ENCODE data around the gene PHF21B.

PHF21B gene

DNA sequence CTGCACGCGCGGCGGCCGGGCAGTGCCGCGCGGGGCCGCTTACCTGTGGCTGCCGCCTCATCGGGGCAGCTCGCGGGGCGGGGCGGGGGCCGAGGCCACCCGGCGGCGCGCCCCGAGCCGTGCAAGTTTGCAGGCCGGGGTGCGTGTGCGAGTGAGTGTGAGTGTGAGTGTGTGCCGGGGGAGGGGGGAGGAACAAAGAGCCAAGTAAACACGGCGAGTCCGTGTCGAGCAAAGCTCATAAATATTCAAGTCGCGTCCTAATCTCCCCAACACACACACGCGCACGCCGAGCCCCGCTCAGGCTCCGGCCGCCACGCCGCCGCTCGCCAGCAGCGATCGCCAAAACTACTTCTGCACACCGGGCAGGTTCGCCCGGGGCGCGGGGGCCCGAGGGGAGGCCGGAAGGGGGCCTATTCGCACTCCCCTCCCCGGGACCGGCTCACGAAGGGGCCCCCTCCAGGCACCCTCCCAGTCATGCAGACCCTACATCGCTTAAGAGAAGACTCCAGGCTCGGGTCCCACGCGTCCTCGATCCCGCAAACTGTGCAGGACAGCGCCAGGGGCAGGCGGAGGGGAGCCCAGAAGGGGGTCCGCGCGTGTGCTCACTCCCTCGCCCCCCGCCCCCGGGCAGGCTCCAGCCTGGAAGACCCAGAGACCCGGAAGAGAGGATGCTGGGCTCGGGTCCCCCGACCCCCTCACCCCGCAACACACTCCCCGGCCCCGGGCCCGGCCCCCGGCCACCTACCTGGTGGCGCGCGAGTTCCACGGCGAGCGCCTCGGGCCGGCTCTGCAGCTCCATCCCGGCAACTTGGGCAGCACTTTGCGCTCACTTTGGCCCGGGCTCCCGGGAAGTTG lies 827 bp downstream of the PHF21B start:
- TF ChIP-seq, protein P1, sequence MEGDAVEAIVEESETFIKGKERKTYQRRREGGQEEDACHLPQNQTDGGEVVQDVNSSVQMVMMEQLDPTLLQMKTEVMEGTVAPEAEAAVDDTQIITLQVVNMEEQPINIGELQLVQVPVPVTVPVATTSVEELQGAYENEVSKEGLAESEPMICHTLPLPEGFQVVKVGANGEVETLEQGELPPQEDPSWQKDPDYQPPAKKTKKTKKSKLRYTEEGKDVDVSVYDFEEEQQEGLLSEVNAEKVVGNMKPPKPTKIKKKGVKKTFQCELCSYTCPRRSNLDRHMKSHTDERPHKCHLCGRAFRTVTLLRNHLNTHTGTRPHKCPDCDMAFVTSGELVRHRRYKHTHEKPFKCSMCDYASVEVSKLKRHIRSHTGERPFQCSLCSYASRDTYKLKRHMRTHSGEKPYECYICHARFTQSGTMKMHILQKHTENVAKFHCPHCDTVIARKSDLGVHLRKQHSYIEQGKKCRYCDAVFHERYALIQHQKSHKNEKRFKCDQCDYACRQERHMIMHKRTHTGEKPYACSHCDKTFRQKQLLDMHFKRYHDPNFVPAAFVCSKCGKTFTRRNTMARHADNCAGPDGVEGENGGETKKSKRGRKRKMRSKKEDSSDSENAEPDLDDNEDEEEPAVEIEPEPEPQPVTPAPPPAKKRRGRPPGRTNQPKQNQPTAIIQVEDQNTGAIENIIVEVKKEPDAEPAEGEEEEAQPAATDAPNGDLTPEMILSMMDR (IDR thresholded peaks at IDR 0.05; ENCODE audit: unreplicated experiment in 3 of 3) = no peak
- H3K27me3 Mint-ChIP-seq (ENCODE audit: low read depth) = peaks cover 11% of the 10 kb centered on the region
- H3K4me3 Mint-ChIP-seq = peak overlapping the region; percentile 79 to 85 (median 84)
- H3K4me1 Mint-ChIP-seq = peaks cover 33% of the 10 kb centered on the region
- peak overlapping the region in 1 of 3 experiments; percentile 25 for H3K27ac Mint-ChIP-seq
- peaks cover 6% of the 10 kb centered on the region for H3K36me3 Mint-ChIP-seq (ENCODE audit: low read depth)
- no peaks in the 10 kb centered on the region for H3K9me3 Mint-ChIP-seq

DNA sequence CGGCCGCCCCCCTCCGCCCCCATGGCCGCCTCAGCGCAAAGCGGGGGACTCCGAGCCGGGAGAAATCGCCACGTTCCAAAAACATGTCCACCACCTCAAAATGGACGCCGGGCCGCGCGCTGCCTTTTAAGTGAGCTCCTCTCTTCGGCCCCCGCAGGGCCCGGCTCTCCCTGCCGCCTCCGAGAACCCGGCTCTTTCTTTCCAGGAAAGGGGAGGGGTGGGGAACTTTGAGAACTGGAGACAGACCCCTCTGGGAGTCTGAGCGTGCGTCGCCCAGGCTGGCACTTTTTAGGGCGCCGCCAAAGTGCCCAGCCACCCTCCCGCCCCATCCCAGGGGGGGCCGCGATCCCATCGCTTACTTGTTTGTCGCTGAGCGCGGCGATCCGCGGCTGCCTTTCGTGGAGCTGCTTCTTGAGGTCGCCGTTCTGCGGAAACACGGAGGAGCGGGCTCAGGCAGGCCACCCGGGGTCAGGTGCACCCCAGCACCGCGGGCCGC lies 1.6 kb downstream of the PHF21B start:
- peaks cover 11% of the 10 kb centered on the region for H3K27me3 Mint-ChIP-seq (ENCODE audit: low read depth)
- TF ChIP-seq, protein P1 (IDR thresholded peaks at IDR 0.05; ENCODE audit: unreplicated experiment in 3 of 3) = no peak
- peak overlapping the region; percentile 77 to 79 (median 78) for H3K4me3 Mint-ChIP-seq
- no peaks in the 10 kb centered on the region for H3K9me3 Mint-ChIP-seq
- no peak overlapping the region for H3K27ac Mint-ChIP-seq
- H3K36me3 Mint-ChIP-seq (ENCODE audit: low read depth) = peaks cover 8% of the 10 kb centered on the region
- H3K4me1 Mint-ChIP-seq = peaks cover 33% of the 10 kb centered on the region

DNA sequence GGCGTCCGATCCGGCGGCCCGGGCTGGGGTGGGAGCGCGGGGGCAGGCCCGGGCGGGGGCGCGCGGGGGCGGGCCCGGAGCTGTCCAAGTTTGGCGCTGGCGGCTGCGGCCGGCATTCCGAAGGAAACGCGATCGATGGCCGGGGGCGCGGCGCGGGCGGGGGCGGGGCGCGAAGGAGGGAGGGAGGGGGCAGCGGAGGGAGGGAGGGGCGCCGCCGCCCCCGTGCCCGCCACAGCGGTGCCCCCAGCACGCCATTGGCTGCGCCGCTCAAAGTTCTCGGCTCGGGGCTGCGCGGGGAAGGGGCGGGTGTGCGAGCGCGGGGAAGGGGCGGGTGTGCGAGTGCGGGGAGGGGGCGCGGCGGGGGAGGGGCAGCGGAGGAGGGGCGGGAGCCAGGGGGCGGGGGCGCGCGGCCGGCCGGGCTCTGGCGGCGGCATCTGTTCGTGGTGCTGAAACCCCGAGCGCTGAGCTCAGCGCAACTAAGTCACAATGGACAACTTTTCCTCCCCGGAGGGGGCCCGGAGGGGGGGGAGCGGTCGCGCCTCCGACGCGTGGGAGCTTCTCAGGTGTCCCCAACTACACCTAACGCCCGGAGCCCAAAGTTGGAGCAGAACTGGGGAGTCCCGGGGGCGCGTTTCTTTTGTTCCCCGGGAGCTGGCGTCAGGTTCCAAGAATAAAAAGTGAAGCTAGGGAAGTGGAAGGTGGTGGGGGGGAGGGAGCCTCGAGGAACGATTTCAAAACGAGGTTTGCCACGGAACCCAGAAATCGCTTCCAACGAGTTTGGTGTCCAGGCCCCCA lies 2.2 kb downstream of the PHF21B start:
- peaks cover 33% of the 10 kb centered on the region for H3K4me1 Mint-ChIP-seq

DNA sequence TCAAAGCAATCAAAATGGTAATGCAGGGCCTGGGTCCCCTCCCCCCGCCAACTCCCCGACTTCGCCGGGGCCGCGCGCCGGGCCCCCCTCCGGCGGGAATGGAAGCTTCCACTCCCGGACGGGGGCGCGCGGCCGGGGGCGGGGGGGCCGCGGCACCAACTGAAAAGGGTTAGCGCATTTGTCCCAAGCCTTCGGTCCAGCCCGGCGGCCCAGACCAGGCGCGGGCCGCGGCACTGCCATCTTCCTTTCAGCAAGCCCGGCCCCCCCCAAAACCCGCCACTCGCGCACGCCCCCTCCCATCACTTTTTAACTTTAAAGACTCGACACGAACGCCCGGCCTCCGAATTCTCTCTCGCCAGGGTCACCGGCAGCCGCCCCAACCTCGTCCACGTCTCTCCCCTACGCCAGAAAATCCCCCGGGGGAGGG lies 2.8 kb downstream of the PHF21B start:
- H3K36me3 Mint-ChIP-seq (ENCODE audit: low read depth) = peaks cover 18% of the 10 kb centered on the region

More for the DNA sequence above, 2.2 kb downstream of the PHF21B start:
- Mint-ChIP-seq H3K27ac (peak overlapping the region in 1 of 3 experiments; percentile 98), H3K36me3 (ENCODE audit: low read depth) (peaks cover 15% of the 10 kb centered on the region), H3K9me3 (no peaks in the 10 kb centered on the region), H3K4me3 (peak overlapping the region; percentile 84 to 95 (median 87)), H3K27me3 (ENCODE audit: low read depth) (peaks cover 7% of the 10 kb centered on the region)
- TF ChIP-seq, protein P1 (IDR thresholded peaks at IDR 0.05; ENCODE audit: unreplicated experiment in 3 of 3) = no peak

DNA sequence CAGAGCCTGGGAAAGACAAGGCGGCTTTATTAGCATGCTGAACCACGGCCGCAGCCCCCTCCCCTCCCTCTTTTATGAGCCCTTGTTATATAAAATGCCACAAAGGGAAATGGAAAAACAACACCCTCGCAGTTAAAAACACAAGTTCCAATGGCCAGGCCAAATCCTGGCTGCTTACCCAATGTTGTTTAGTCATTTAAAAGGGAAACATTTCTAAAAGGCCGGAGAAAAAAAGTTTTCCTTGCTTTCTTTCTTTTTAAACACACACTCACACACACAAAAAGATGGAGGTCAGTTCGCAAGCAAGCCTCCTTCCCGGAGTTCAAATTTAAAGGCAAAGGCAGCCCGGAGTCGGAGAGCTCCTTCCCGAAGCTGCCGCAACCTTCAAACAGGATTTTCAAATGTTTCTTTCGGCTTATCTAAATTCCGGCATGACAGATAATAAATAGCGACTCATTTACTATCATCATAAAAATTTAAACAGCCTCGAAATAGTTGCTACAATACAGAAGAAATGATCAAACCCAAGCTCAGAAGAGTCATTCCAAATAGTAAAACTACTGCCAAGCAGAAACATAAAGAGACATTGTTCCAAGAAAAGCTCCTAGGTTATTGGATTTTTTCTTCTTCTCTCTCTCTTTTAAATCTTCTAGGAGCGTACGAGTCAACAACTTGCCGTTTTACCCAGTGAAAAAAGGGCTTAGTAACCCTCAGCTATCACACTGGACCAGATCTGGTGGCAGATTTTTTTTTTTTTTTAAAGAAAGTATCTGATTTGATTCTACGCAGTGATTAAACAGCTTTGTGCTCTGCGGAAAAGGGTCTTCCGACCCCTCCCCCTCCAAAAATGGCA lies 3.5 kb downstream of the PHF21B start:
- H3K4me3 Mint-ChIP-seq = peak overlapping the region; percentile 87 to 95 (median 94)
- H3K9me3 Mint-ChIP-seq = no peaks in the 10 kb centered on the region
- H3K36me3 Mint-ChIP-seq (ENCODE audit: low read depth) = peaks cover 24% of the 10 kb centered on the region
- peaks cover 7% of the 10 kb centered on the region for H3K27me3 Mint-ChIP-seq (ENCODE audit: low read depth)
- peak overlapping the region; percentile 88 to 98 (median 97) for H3K27ac Mint-ChIP-seq
- peaks cover 33% of the 10 kb centered on the region for H3K4me1 Mint-ChIP-seq
- TF ChIP-seq, protein P1 (IDR thresholded peaks at IDR 0.05; ENCODE audit: unreplicated experiment in 3 of 3) = no peak

More for the DNA sequence above, 2.8 kb downstream of the PHF21B start:
- Mint-ChIP-seq H3K4me3 (peak overlapping the region; percentile 87 to 95 (median 94)), H3K9me3 (no peaks in the 10 kb centered on the region), H3K27me3 (ENCODE audit: low read depth) (peaks cover 7% of the 10 kb centered on the region), H3K4me1 (peaks cover 33% of the 10 kb centered on the region), H3K27ac (peak overlapping the region; percentile 88 to 98 (median 97))
- TF ChIP-seq, protein P1 (IDR thresholded peaks at IDR 0.05; ENCODE audit: unreplicated experiment in 3 of 3) = no peak
